GM23248 (cell line): ENCODE results near the gene TMCC2.

Experiments used
- EZH2 ChIP-seq: fragments of 200-600 bp; sonication (generic); IDR thresholded peaks from 2 replicates; pipeline ENCODE4 v1.6.1; 2018; ENCODE audit warnings: antibody characterized with exemption, mild to moderate bottlenecking; ENCODE audit not compliant: insufficient read depth, poor library complexity, severe bottlenecking
- EZH2phosphoT487 ChIP-seq: fragments of 200-600 bp; sonication (generic); IDR thresholded peaks from 2 replicates; pipeline ENCODE4 v1.6.1; 2018; ENCODE audit warnings: antibody characterized with exemption, moderate library complexity, mild to moderate bottlenecking, low read depth; ENCODE audit not compliant: insufficient read depth

GRCh38 chr1:205286335-205286950, 58.7 kb downstream of the TMCC2 start:
- TF ChIP-seq EZH2phosphoT487 (no peak), EZH2 (no peak)
